Transverse colon (tissue), 4 donors: ENCODE data around the gene CD151. TPM values are rescaled to one million over a fixed set of nuclear protein-coding genes. Genes with fewer than 3 reads are reported as not detected.

Experiments
- DNase-seq: peaks from one replicate; pipeline ENCODE4 v3.0.0-alpha.2; 2019
- H3K27ac ChIP-seq, 4 donors: fragments of 200-600 bp; sonication (generic); 2 replicates each; pipeline ENCODE4 v1.5.1; 2016 to 2018; ENCODE audit warnings: inconsistent platforms in 4 of 4
- H3K27me3 ChIP-seq: fragments of 200-600 bp; sonication (generic); 2 replicates; pipeline ENCODE4 v1.5.1; 2017; ENCODE audit warnings: inconsistent platforms
- H3K36me3 ChIP-seq, 4 donors: fragments of 200-600 bp; sonication (generic); 2 replicates each; pipeline ENCODE4 v1.5.1; 2017 to 2019; ENCODE audit warnings: inconsistent platforms in 4 of 4
- H3K4me1 ChIP-seq, 4 donors: fragments of 200-600 bp; sonication (generic); 2 replicates each; pipeline ENCODE4 v1.5.1; 2017 to 2020; ENCODE audit warnings: inconsistent platforms in 4 of 4
- H3K4me3 ChIP-seq, 4 donors: fragments of 200-600 bp; sonication (generic); 1 replicate in 1 of 4; 2 replicates in 3 of 4; pipeline versions ENCODE4 v1.5.1 to v1.6.1; 2017 to 2019; ENCODE audit warnings: inconsistent platforms in 4 of 4
- H3K9me3 ChIP-seq, 2 donors: fragments of 200-600 bp; sonication (generic); 2 replicates each; pipeline ENCODE4 v1.5.1; 2017 to 2019; ENCODE audit warnings: inconsistent platforms in 2 of 2
- EP300 ChIP-seq: sonication (generic); formaldehyde crosslinking; IDR thresholded peaks from one replicate; pipeline ENCODE4 v1.6.1; 2017; ENCODE audit warnings: antibody characterized with exemption, low read depth
- POLR2A ChIP-seq: fragments of 450-650 bp; IDR thresholded peaks from one replicate; pipeline ENCODE4 v1.6.1; 2016; ENCODE audit warnings: antibody characterized with exemption, mild to moderate bottlenecking, moderate library complexity
- POLR2AphosphoS5 ChIP-seq, 3 donors: sonication (generic); formaldehyde crosslinking; IDR thresholded peaks; one replicate each; pipeline ENCODE4 v1.6.1; 2016; ENCODE audit warnings: antibody characterized with exemption in 3 of 3
- WGBS, 2 donors: methylation state at CpG; one replicate each; pipeline ENCODE4 v1.1.5; 2018; ENCODE audit warnings: low coverage in 1 of 2; 5-methylcytosine and 5-hydroxymethylcytosine counted together
- in situ Hi-C, 4 donors: fragments of 200-750 bp; cut with MboI; loops; one replicate each; pipeline versions ENCODE4 v1.15.0 to v1.15.1; 2017; ENCODE audit warnings: low sequenced_read_pairs in 3 of 4, low pct_ligation_motif_present in 1 of 4, low pct_unique_long_range_greater_than_20kb in 1 of 4
- intact Hi-C: fragments of 100-400 bp; cut with DNase I; formaldehyde crosslinking; loops from one replicate; pipeline ENCODE4 v1.15.1; 2023; ENCODE audit warnings: low total_unique reads
- small RNA-seq, 4 donors: library from RNA; depleted of rRNA; stranded (forward); fragments of <200 nt; gene quantifications; one replicate each; pipeline ENCODE3, GENCODE V24; 2016
- total RNA-seq, 4 donors: library from RNA; depleted of rRNA; stranded (reverse); fragments of >200 nt; gene quantifications; one replicate each; pipeline ENCODE4 v1.1.0, GENCODE V29; 2016
- TF ChIP-seq, protein P1 (sequence below), 5 experiments: fragments of 200-600 bp in 3 of 5; fragments of 450-650 bp in 2 of 5; sonication (generic) in 3 of 5; IDR thresholded peaks; 1 replicate in 2 of 5; 2 replicates in 3 of 5; pipeline ENCODE4 v1.5.1; 2016 to 2017; ENCODE audit warnings: antibody characterized with exemption in 5 of 5, inconsistent platforms in 3 of 5, mild to moderate bottlenecking in 2 of 5, moderate library complexity in 1 of 5

Gene CD151
- total RNA-seq, 4 donors from 2014 or later: 252 to 650 (median 429) TPM

DNA sequence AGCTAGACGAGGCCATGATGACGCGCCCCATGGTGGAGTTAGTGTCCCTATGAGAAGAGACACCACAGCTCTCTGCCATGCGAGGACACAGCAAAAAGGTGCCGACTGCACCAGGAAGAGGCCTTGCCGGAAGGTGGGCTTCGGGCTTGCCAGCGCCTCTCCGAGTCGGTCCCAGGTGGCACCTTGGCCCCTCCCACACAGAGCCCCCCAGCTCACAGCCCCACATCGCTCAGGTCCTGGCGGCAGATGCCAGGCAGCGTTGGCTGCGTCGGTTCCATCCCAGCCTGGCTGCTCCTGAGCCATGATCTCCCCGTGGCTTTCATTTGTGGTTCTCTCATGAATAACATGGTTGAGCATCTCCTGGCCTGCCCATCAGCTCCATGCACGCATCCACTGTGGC is 53.8 kb downstream of the CD151 start:
- TF ChIP-seq EP300 (no peak), POLR2A (no peak), POLR2AphosphoS5 (IDR thresholded peaks at IDR 0.05) (no peak)
- TF ChIP-seq, protein P1, sequence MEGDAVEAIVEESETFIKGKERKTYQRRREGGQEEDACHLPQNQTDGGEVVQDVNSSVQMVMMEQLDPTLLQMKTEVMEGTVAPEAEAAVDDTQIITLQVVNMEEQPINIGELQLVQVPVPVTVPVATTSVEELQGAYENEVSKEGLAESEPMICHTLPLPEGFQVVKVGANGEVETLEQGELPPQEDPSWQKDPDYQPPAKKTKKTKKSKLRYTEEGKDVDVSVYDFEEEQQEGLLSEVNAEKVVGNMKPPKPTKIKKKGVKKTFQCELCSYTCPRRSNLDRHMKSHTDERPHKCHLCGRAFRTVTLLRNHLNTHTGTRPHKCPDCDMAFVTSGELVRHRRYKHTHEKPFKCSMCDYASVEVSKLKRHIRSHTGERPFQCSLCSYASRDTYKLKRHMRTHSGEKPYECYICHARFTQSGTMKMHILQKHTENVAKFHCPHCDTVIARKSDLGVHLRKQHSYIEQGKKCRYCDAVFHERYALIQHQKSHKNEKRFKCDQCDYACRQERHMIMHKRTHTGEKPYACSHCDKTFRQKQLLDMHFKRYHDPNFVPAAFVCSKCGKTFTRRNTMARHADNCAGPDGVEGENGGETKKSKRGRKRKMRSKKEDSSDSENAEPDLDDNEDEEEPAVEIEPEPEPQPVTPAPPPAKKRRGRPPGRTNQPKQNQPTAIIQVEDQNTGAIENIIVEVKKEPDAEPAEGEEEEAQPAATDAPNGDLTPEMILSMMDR (IDR thresholded peaks at IDR 0.05): no peak
- intact Hi-C loops: no loop called here
- Histone ChIP-seq H3K36me3 (peaks cover 0 to 8% (median 0%) of the 10 kb centered on the region in 4 donors), H3K4me1 (no peaks in the 10 kb centered on the region), H3K4me3 (no peak overlapping the region), H3K9me3 (no peaks in the 10 kb centered on the region), H3K27me3 (no peaks in the 10 kb centered on the region), H3K27ac (no peak overlapping the region)
- no peak for DNase-seq
- in situ Hi-C loops: loop anchor here in 1 of 4 donors (25.0 kb wide), 1 partner anchor 626 kb away; no protein-coding TSS in a partner anchor
- WGBS, 2 donors: 97% methylated on average over 17 of the region's 17 CpGs; no CpG with 5 or more reads in 1 of the 2 donors

DNA sequence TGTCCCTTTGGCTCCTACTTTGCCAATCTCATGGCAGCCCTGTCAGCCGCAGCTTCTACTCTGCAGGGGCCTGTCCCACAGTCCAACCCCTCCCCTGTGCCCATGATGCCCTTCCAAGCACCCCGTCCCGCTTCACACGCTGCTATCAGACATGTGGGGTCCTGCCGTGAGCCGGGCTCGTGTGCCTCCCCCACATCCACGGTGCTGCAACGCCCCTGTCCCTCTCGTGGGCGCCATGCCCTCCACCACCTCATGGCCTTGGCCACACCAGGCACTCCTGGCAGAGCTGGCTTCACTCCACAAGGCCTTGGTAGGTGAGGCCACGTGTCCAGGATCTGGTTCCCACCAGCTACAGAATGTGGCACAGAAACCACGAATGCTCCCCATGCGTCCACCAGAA is 54.8 kb downstream of the CD151 start:
- Histone ChIP-seq H3K4me1 (no peaks in the 10 kb centered on the region), H3K27ac (no peak overlapping the region), H3K36me3 (peaks cover 0 to 6% (median 0%) of the 10 kb centered on the region in 4 donors), H3K4me3 (no peak overlapping the region), H3K27me3 (no peaks in the 10 kb centered on the region), H3K9me3 (no peaks in the 10 kb centered on the region)
- 96 to 100% methylated on average over 1 to 14 of the region's 14 CpGs for WGBS, 2 donors
- no peak for DNase-seq
- TF ChIP-seq POLR2AphosphoS5 (IDR thresholded peaks at IDR 0.05) (no peak), POLR2A (no peak), EP300 (no peak)
- TF ChIP-seq, protein P1 (IDR thresholded peaks at IDR 0.05): no peak
- in situ Hi-C loops: loop anchor here in 1 of 4 donors (25.0 kb wide), 1 partner anchor 625 kb away; no protein-coding TSS in a partner anchor
- intact Hi-C loops: no loop called here

Small RNAs within 50 kb of the gene (small RNA-seq; reads per million reads assigned to genes)
- gene SNORA52: 0 reads per million in 4 donors

Other genes with a start within 250 kb of the CD151 start
- gene IRF7, start 217.0 kb upstream of the CD151 start, total RNA-seq: 100 to 1,000 TPM in 1 of 4 donors, 10 to 100 TPM in 3; 40.4 to 122 (median 49.9) TPM
- 1,000 to 10,000 TPM in 1 of 4 donors, 100 to 1,000 TPM in 3; 256 to 1,063 (median 597) TPM for gene CDHR5, start 208.0 kb upstream of the CD151 start, total RNA-seq
- gene SCT, start 205.8 kb upstream of the CD151 start, total RNA-seq: not detected
- gene DRD4, start 195.7 kb upstream of the CD151 start, total RNA-seq: not detected
- gene DEAF1, start 137.7 kb upstream of the CD151 start, total RNA-seq: 10 to 100 TPM; 24.4 to 84.5 (median 34.0) TPM
- 100 to 1,000 TPM in 1 of 4 donors, 10 to 100 TPM in 3; 19.3 to 121 (median 41.8) TPM for gene TMEM80, start 137.1 kb upstream of the CD151 start, total RNA-seq
- 1,000 to 10,000 TPM in 1 of 4 donors, 100 to 1,000 TPM in 3; 257 to 1,130 (median 322) TPM for gene EPS8L2, start 126.7 kb upstream of the CD151 start, total RNA-seq
- gene TALDO1, start 85.5 kb upstream of the CD151 start, total RNA-seq: 100 to 1,000 TPM; 124 to 164 (median 141) TPM
- gene GATD1, start 55.5 kb upstream of the CD151 start, total RNA-seq: 100 to 1,000 TPM in 1 of 4 donors, 10 to 100 TPM in 3; 28.0 to 239 (median 38.4) TPM
- gene CEND1, start 42.9 kb upstream of the CD151 start, total RNA-seq: 1 to 10 TPM in 1 of 4 donors, under 1 TPM in 1, not detected in 2; 0.79 to 1.2 TPM
- 10 to 100 TPM in 2 of 4 donors, 1 to 10 TPM in 2; 6.0 to 28.3 (median 9.7) TPM for gene SLC25A22, start 34.7 kb upstream of the CD151 start, total RNA-seq
- gene PIDD1, start 27.7 kb upstream of the CD151 start, total RNA-seq: 100 to 1,000 TPM in 2 of 4 donors, 10 to 100 TPM in 2; 26.0 to 185 (median 70.5) TPM
- 100 to 1,000 TPM; 273 to 670 (median 466) TPM for gene RPLP2, start 23.0 kb upstream of the CD151 start, total RNA-seq
- 100 to 1,000 TPM in 3 of 4 donors, 10 to 100 TPM in 1; 61.7 to 821 (median 134) TPM for gene PNPLA2, start 14.0 kb upstream of the CD151 start, total RNA-seq
- 100 to 1,000 TPM in 3 of 4 donors, 10 to 100 TPM in 1; 82.7 to 373 (median 210) TPM for gene CRACR2B, start 5.0 kb upstream of the CD151 start, total RNA-seq
- gene POLR2L, start 9.6 kb downstream of the CD151 start, total RNA-seq: 10 to 100 TPM in 3 of 4 donors, 1 to 10 TPM in 1; 9.7 to 66.6 (median 32.7) TPM
- gene TSPAN4, start 9.9 kb downstream of the CD151 start, total RNA-seq: 10 to 100 TPM; 25.1 to 75.0 (median 32.4) TPM
- 10 to 100 TPM; 15.3 to 58.2 (median 41.4) TPM for gene CHID1, start 77.9 kb downstream of the CD151 start, total RNA-seq
- 100 to 1,000 TPM in 2 of 4 donors, 10 to 100 TPM in 2; 70.5 to 130 (median 102) TPM for gene AP2A2, start 92.9 kb downstream of the CD151 start, total RNA-seq
- not detected for gene MUC6, start 203.8 kb downstream of the CD151 start, total RNA-seq
- gene MUC2, start 241.9 kb downstream of the CD151 start, total RNA-seq: 100 to 1,000 TPM; 269 to 910 (median 671) TPM